ENCODE results near the gene ZKSCAN8. TPM values are rescaled to one million over a fixed set of nuclear protein-coding genes. Genes with fewer than 3 reads are reported as not detected.
A peak's percentile ranks its signal among the peaks of the same experiment; 100 is the strongest.

ZKSCAN8 gene
- total and polyA plus RNA-seq, 2 donors (not counting 1 experiment from before 2014, with no cell fraction given) = 13.4 to 21.6 TPM

- TF ChIP-seq EZH2 (IDR thresholded peaks at IDR 0.05; ENCODE audit: low read length, missing control alignments) (peak; percentile 55), CTCF (conservative IDR thresholded peaks at IDR 0.05 in 1 of 2, IDR thresholded peaks at IDR 0.05 in 1 of 2; ENCODE audit: low read depth in 1 of 2, low read length in 2 of 2) (no peak)
- Histone ChIP-seq H4K20me1 (ENCODE audit: control insufficient read depth, extremely low read depth, insufficient read depth, low read length) (no peaks in the 10 kb centered on the region), H3K27me3 (ENCODE audit: control insufficient read depth, insufficient read depth, low read length) (peaks cover 21% of the 10 kb centered on the region), H3K9ac (ENCODE audit: insufficient read depth, low read length) (no peak overlapping the region), H3K4me1 (ENCODE audit: control insufficient read depth, extremely low read depth, insufficient read depth, low read length) (no peaks in the 10 kb centered on the region), H3K4me2 (ENCODE audit: extremely low read depth, insufficient read depth, low read length) (peak overlapping the region; percentile 86), H3K4me3 (replicated peaks in 1 of 4; ENCODE audit: control extremely low read depth in 1 of 4, insufficient read depth in 1 of 4, low read depth in 3 of 4, low read length in 4 of 4) (peak overlapping the region; percentile 36 to 71 (median 50)), H3K79me2 (ENCODE audit: control insufficient read depth, insufficient read depth, low read length) (no peaks in the 10 kb centered on the region), H3K9me3 (ENCODE audit: control insufficient read depth, insufficient read depth, low read depth, low read length) (no peaks in the 10 kb centered on the region), H2AFZ (ENCODE audit: low read length) (peak overlapping the region; percentile 54), H3K36me3 (ENCODE audit: control insufficient read depth, insufficient read depth, low read length) (no peaks in the 10 kb centered on the region), H3K27ac (ENCODE audit: insufficient read depth, low read length) (no peak overlapping the region)
- peak in 1 of 2 donors; percentile 6 for DNase-seq (ENCODE audit: low read depth in 2 of 2)
These were observed 66.5 kb downstream of the ZKSCAN8 start for GRCh38 chr6:28208111-28208659.

Other genes with a start within 250 kb of the ZKSCAN8 start
- gene OR2B2, start 229.5 kb upstream of the ZKSCAN8 start, total RNA-seq = not detected in 2 replicates
- gene OR2B2, start 229.5 kb upstream of the ZKSCAN8 start, polyA plus RNA-seq = not detected in 2 replicates
- gene OR2B6, start 184.6 kb upstream of the ZKSCAN8 start, total RNA-seq = 0.17 TPM in 1 of 2 replicates, not detected in the other
- gene OR2B6, start 184.6 kb upstream of the ZKSCAN8 start, polyA plus RNA-seq = not detected in 2 replicates
- gene ZNF165, start 61.3 kb upstream of the ZKSCAN8 start, total RNA-seq = 0.33 and 0.51 TPM in 2 replicates
- gene ZNF165, start 61.3 kb upstream of the ZKSCAN8 start, polyA plus RNA-seq = 0.14 and 0.23 TPM in 2 replicates
- 5.9 and 6.6 TPM in 2 replicates for gene ZSCAN16, start 17.3 kb upstream of the ZKSCAN8 start, total RNA-seq
- gene ZSCAN16, start 17.3 kb upstream of the ZKSCAN8 start, polyA plus RNA-seq = 2.0 and 2.7 TPM in 2 replicates
- 9.5 and 11.6 TPM in 2 replicates for gene ZSCAN9, start 83.4 kb downstream of the ZKSCAN8 start, total RNA-seq
- gene ZSCAN9, start 83.4 kb downstream of the ZKSCAN8 start, polyA plus RNA-seq = 10.3 and 11.3 TPM in 2 replicates
- 6.9 and 7.3 TPM in 2 replicates for gene ZKSCAN4, start 110.4 kb downstream of the ZKSCAN8 start, total RNA-seq
- gene ZKSCAN4, start 110.4 kb downstream of the ZKSCAN8 start, polyA plus RNA-seq = 3.0 and 4.4 TPM in 2 replicates
- gene NKAPL, start 117.4 kb downstream of the ZKSCAN8 start, total RNA-seq = 2.8 and 3.3 TPM in 2 replicates
- 1.2 and 1.4 TPM in 2 replicates for gene NKAPL, start 117.4 kb downstream of the ZKSCAN8 start, polyA plus RNA-seq
- 21.6 and 23.9 TPM in 2 replicates for gene ZSCAN26, start 125.3 kb downstream of the ZKSCAN8 start, total RNA-seq
- 12.7 and 16.6 TPM in 2 replicates for gene ZSCAN26, start 125.3 kb downstream of the ZKSCAN8 start, polyA plus RNA-seq
- 5.6 and 5.8 TPM in 2 replicates for gene PGBD1, start 139.7 kb downstream of the ZKSCAN8 start, total RNA-seq
- gene PGBD1, start 139.7 kb downstream of the ZKSCAN8 start, polyA plus RNA-seq = 5.5 and 5.8 TPM in 2 replicates
- gene ZSCAN31, start 194.3 kb downstream of the ZKSCAN8 start, total RNA-seq = 5.0 and 5.9 TPM in 2 replicates
- gene ZSCAN31, start 194.3 kb downstream of the ZKSCAN8 start, polyA plus RNA-seq = 1.8 and 2.9 TPM in 2 replicates
- 5.1 and 6.9 TPM in 2 replicates for gene ZKSCAN3, start 208.1 kb downstream of the ZKSCAN8 start, total RNA-seq
- gene ZKSCAN3, start 208.1 kb downstream of the ZKSCAN8 start, polyA plus RNA-seq = 3.2 and 3.9 TPM in 2 replicates

Data from fibroblast of lung (primary cell).